A549 (cell line): ENCODE data around the gene FOLR1. TPM values are rescaled to one million over a fixed set of nuclear protein-coding genes. Genes with fewer than 3 reads are reported as not detected.

ENCODE experiments used
- ATAC-seq, 2 experiments: fragments of 200-7000 bp in 1 of 2; fragments of >200 bp in 1 of 2; cut with Nextera tagmentation in 1 of 2; cut with Tn5 transposase in 1 of 2; 3 replicates each; pipeline versions ENCODE4 v1.8.0 to v1.9.1; 2018 to 2020; ENCODE audit warnings: mild to moderate bottlenecking in 1 of 2, moderate library complexity in 1 of 2
- CTCF ChIA-PET: fragments of 300-600 bp; sonication (Branson Sonifier 250); formaldehyde crosslinking; extraction: SDS; loops from one replicate; lab custom pipeline; 2021; ENCODE audit warnings: antibody characterized with exemption, inconsistent platforms; lab: Yijun Ruan, JAX
- POLR2A ChIA-PET: fragments of 350-600 bp; formaldehyde crosslinking; extraction: SDS; loops from one replicate; lab custom pipeline; 2021; ENCODE audit warnings: antibody characterized with exemption, inconsistent platforms; lab: Yijun Ruan, JAX
- DNase-seq, 2 experiments: peaks; one replicate each; pipeline versions ENCODE4 v3.0.0 to v3.0.0-alpha.2; 2011 to 2016; ENCODE audit warnings: low read depth in 1 of 2, low spot score in 1 of 2
- FAIRE-seq: peaks from 2 replicates; lab custom pipeline; 2011; peaks lifted over from hg19 to GRCh38; lab: Jason Lieb, UNC
- H3K27ac ChIP-seq, 2 experiments: fragments of >200 bp; sonication (Bioruptor Twin); formaldehyde crosslinking; 3 replicates each; pipeline ENCODE4 v1.5.1; 2016 to 2017
- H3K4me1 ChIP-seq: fragments of >200 bp; sonication (Bioruptor Twin); formaldehyde crosslinking; 3 replicates; pipeline ENCODE4 v1.6.1; 2016
- H3K4me2 ChIP-seq: fragments of >200 bp; sonication (Bioruptor Twin); formaldehyde crosslinking; 3 replicates; pipeline ENCODE4 v1.6.1; 2016
- H3K4me3 ChIP-seq: fragments of >200 bp; sonication (Bioruptor Twin); formaldehyde crosslinking; 3 replicates; pipeline ENCODE4 v1.5.1; 2016
- H3K9me3 ChIP-seq: fragments of >200 bp; sonication (Bioruptor Twin); formaldehyde crosslinking; 3 replicates; pipeline ENCODE4 v1.6.1; 2016
- CBX2 ChIP-seq: fragments of 200-600 bp; sonication (generic); IDR thresholded peaks from 2 replicates; pipeline ENCODE4 v1.6.1; 2016; ENCODE audit warnings: low read depth, mild to moderate bottlenecking, borderline replicate concordance
- CEBPB ChIP-seq, 2 experiments: fragments of >200 bp in 1 of 2; sonication (Bioruptor Twin) in 1 of 2; formaldehyde crosslinking in 1 of 2; IDR thresholded peaks; 2 replicates each; pipeline ENCODE4 v1.6.1; 2012 to 2016
- CHD2 ChIP-seq: fragments of 150-350 bp; IDR thresholded peaks from 2 replicates; pipeline ENCODE4 v1.6.1; 2014; ENCODE audit warnings: low read length; ENCODE audit not compliant: partially characterized antibody
- EP300 ChIP-seq, 2 experiments: fragments of >200 bp; sonication (Bioruptor Twin); formaldehyde crosslinking; IDR thresholded peaks; 2 replicates in 1 of 2; 3 replicates in 1 of 2; pipeline ENCODE4 v1.6.1; 2016 to 2017
- FOSB ChIP-seq: fragments of 250-450 bp; sonication (Bioruptor Pico); IDR thresholded peaks from 2 replicates; pipeline ENCODE4 v1.5.0; 2020; ENCODE audit warnings: mild to moderate bottlenecking, moderate library complexity
- FOXS1 ChIP-seq: fragments of 250-450 bp; sonication (Bioruptor Pico); IDR thresholded peaks from 2 replicates; pipeline ENCODE4 v1.5.0; 2020; ENCODE audit warnings: mild to moderate bottlenecking, moderate library complexity
- HDAC2 ChIP-seq: fragments of 200-600 bp; sonication (generic); IDR thresholded peaks from 2 replicates; pipeline ENCODE4 v1.6.1; 2016
- HMGXB4 ChIP-seq: fragments of 250-450 bp; sonication (Bioruptor Pico); IDR thresholded peaks from 2 replicates; pipeline ENCODE4 v1.5.0; 2021; ENCODE audit warnings: mild to moderate bottlenecking, moderate library complexity, borderline replicate concordance
- JUNB ChIP-seq: fragments of >200 bp; sonication (Bioruptor Twin); formaldehyde crosslinking; IDR thresholded peaks from 2 replicates; pipeline ENCODE4 v1.6.1; 2016
- KDM5A ChIP-seq: fragments of 200-600 bp; sonication (generic); IDR thresholded peaks from 2 replicates; pipeline ENCODE4 v1.6.1; 2016; ENCODE audit warnings: antibody characterized with exemption, mild to moderate bottlenecking
- MAFK ChIP-seq: fragments of 450-650 bp; IDR thresholded peaks from 2 replicates; pipeline ENCODE4 v1.6.1; 2014; ENCODE audit not compliant: partially characterized antibody
- MAX ChIP-seq: IDR thresholded peaks from 2 replicates; pipeline ENCODE4 v1.6.1; 2012
- NFE2L2 ChIP-seq: fragments of 150-350 bp; conservative IDR thresholded peaks from 2 replicates; pipeline ENCODE4 v1.6.1; 2014; ENCODE audit warnings: low read length
- NPAS2 ChIP-seq: fragments of 250-450 bp; sonication (Bioruptor Pico); IDR thresholded peaks from 2 replicates; pipeline ENCODE4 v1.8.0; 2022; ENCODE audit warnings: mild to moderate bottlenecking, moderate library complexity, borderline replicate concordance
- POLR2AphosphoS2 ChIP-seq: conservative IDR thresholded peaks from 2 replicates; pipeline ENCODE4 v1.6.1; 2012; ENCODE audit warnings: low read length, improper control_type of control experiment, inconsistent platforms
- RAD21 ChIP-seq, 2 experiments: fragments of >200 bp in 1 of 2; sonication (Bioruptor Twin) in 1 of 2; formaldehyde crosslinking in 1 of 2; IDR thresholded peaks in 1 of 2; conservative IDR thresholded peaks in 1 of 2; 2 replicates in 1 of 2; 3 replicates in 1 of 2; pipeline ENCODE4 v1.6.1; 2012 to 2018; ENCODE audit warnings: inconsistent platforms in 1 of 2
- RCOR1 ChIP-seq: fragments of 150-350 bp; IDR thresholded peaks from 2 replicates; pipeline ENCODE4 v1.6.1; 2014; ENCODE audit warnings: antibody characterized with exemption, low read length, low read depth
- RNF2 ChIP-seq: fragments of 200-600 bp; sonication (generic); IDR thresholded peaks from 2 replicates; pipeline ENCODE4 v1.6.1; 2016; ENCODE audit warnings: low read depth, mild to moderate bottlenecking, antibody characterized with exemption, moderate library complexity, borderline replicate concordance
- SREBF2 ChIP-seq: fragments of 450-650 bp; IDR thresholded peaks from 2 replicates; pipeline ENCODE4 v1.6.1; 2014; ENCODE audit warnings: mild to moderate bottlenecking, moderate library complexity
- ZFP36 ChIP-seq: fragments of 450-650 bp; IDR thresholded peaks from 2 replicates; pipeline ENCODE4 v1.6.1; 2014; ENCODE audit warnings: borderline replicate concordance; ENCODE audit not compliant: partially characterized antibody
- WGBS: methylation state at CpG from one replicate; pipeline ENCODE4 v1.1.6; 2017; ENCODE audit errors: missing lambda C conversion rate; 5-methylcytosine and 5-hydroxymethylcytosine counted together
- polyA plus RNA-seq, 4 experiments: library from polyadenylated mRNA; depleted of rRNA in 3 of 4; stranded (reverse); fragments of >200 nt; fragmentation: RNase III in 1 of 4; extraction: RNeasy Plus Mini Kit Qiagen cat#74134 plus additional on column Dnase treatment in 1 of 4; gene quantifications; 2 replicates in 3 of 4; 3 replicates in 1 of 4; pipeline ENCODE4 v1.2.3, GENCODE V29; 2011 to 2017
- TF ChIP-seq, protein P1 (sequence below): fragments of 250-450 bp; sonication (Bioruptor Pico); IDR thresholded peaks from 2 replicates; pipeline ENCODE4 v1.5.0; 2020; ENCODE audit warnings: low read depth, mild to moderate bottlenecking, moderate library complexity
- TF ChIP-seq, protein P2 (sequence below): fragments of >200 bp; sonication (Bioruptor Twin); formaldehyde crosslinking; IDR thresholded peaks from 3 replicates; pipeline ENCODE4 v1.5.1; 2016

FOLR1 gene
- polyA plus RNA-seq, 2 of the 4 experiments (the other 2 are of a cell fraction) = 0.08 to 0.22 TPM

GRCh38 chr11:72229925-72230763 lies 38.2 kb downstream of the FOLR1 start (continued):
- no peak for TF ChIP-seq FOSB
- TF ChIP-seq RNF2 = no peak
- TF ChIP-seq EP300 (IDR thresholded peaks at IDR 0.05) = no peak
- TF ChIP-seq FOXS1 (CRISPR knock-in tag) = no peak

DNA sequence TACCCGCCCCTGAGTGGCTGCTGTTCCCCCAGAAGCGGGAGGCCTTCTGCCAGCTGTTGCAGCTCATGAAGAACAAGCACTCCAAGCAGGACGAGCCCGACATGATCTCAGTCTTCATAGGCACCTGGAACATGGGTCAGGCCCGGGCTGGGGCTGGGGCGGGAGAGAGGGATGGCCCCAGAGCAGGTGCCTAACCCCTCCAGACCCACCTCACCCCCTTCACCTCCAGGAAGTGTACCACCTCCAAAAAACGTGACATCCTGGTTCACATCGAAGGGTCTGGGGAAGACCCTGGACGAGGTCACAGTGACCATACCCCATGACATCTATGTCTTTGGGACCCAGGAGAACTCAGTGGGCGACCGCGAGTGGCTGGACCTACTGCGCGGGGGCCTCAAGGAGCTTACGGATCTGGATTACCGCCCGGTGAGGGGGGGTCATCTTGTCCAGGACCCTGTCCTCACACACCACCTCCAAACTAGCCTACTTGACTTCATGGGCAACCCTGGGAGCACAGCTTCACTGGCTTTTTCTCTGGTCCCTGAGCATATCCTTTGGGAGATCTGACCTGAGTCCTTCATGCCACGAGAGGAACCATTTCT lies 38.9 kb downstream of the FOLR1 start:
- Histone ChIP-seq H3K27ac (no peak overlapping the region), H3K4me2 (no peak overlapping the region), H3K4me1 (peaks cover 14% of the 10 kb centered on the region), H3K9me3 (no peaks in the 10 kb centered on the region), H3K4me3 (no peak overlapping the region)
- CTCF ChIA-PET = interaction anchor here (0.6 kb wide), 1 partner anchor 47 kb away, joined by 3 read pairs; no protein-coding TSS in a partner anchor
- no peak for ATAC-seq
- no peak for DNase-seq
- POLR2A ChIA-PET = no interaction called here
- FAIRE-seq = no peak
- TF ChIP-seq CHD2 (no peak), CBX2 (no peak)
- TF ChIP-seq, protein P1, sequence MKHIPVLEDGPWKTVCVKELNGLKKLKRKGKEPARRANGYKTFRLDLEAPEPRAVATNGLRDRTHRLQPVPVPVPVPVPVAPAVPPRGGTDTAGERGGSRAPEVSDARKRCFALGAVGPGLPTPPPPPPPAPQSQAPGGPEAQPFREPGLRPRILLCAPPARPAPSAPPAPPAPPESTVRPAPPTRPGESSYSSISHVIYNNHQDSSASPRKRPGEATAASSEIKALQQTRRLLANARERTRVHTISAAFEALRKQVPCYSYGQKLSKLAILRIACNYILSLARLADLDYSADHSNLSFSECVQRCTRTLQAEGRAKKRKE (CRISPR knock-in tag) = no peak
- 92% methylated on average over 9 of the region's 18 CpGs for WGBS

DNA sequence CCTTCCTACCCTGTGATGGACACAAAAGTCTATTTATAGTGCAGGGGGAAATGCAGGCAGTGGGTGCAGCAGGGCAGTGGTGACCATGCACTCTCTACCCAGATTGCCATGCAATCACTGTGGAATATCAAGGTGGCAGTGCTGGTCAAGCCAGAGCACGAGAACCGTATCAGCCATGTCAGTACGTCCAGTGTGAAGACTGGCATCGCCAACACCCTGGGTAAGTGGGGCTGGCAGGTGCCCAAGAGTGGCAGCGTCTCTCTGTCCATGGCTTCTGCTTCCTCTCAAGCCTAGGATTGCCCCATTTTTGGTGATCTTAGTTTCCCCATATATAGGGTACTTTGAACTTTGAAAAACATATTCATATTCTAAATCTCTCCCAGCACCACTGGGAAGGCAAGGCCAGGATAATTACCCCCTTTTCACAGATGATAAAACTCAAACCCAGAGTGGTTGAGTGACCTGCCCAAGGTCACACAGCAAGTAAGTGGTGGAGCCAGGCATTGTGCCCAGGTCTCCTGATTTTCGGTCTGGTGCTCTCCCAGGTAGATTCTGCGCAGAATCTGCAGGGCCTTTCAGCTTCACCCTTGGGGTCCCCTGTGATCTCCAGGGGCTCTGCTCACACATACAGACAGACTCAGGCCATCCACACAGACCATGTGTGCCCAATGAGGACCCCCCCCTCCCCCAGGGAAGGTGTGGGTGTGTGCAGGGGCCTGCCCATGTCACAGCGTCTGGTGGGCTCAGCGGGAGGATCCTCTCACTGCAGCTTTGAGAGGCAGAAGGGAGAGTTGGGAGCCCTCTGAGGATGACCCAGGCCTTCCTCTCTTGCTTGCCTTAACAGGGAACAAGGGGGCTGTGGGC lies 39.7 kb downstream of the FOLR1 start:
- no peak overlapping the region for H3K27ac ChIP-seq
- no peaks in the 10 kb centered on the region for H3K9me3 ChIP-seq
- no peak overlapping the region for H3K4me2 ChIP-seq
- no peak overlapping the region for H3K4me3 ChIP-seq
- no peak for ATAC-seq
- TF ChIP-seq MAX = no peak
- TF ChIP-seq ZFP36 = peak; percentile 42
- TF ChIP-seq, all 56 proteins: peak for 1
- DNase-seq (no peak), FAIRE-seq (no peak)
- ChIA-PET POLR2A (no interaction called here), CTCF (interaction anchor here (0.6 to 1.3 kb wide), 2 partner anchors 46 to 200 kb away, joined by 3 read pairs; no protein-coding TSS in a partner anchor)
- 87% methylated on average over 8 of the region's 9 CpGs for WGBS
- H3K4me1 ChIP-seq = peaks cover 8% of the 10 kb centered on the region; the same call in 2 of the 3 replicates

- Histone ChIP-seq H3K4me2 (no peak overlapping the region), H3K27ac (no peak overlapping the region), H3K9me3 (no peaks in the 10 kb centered on the region), H3K4me3 (no peak overlapping the region), H3K4me1 (peaks cover 3% of the 10 kb centered on the region; the same call in 2 of the 3 replicates)
- ChIA-PET POLR2A (no interaction called here), CTCF (interaction anchor here (0.6 to 1.3 kb wide), 3 partner anchors 182 to 434 kb away, joined by 3 to 4 read pairs (median 3); no protein-coding TSS in a partner anchor)
- 96% methylated on average over 18 of the region's 18 CpGs for WGBS
- no peak for ATAC-seq
- DNase-seq = no peak
- FAIRE-seq = no peak
- TF ChIP-seq NFE2L2 (no peak), HMGXB4 (CRISPR knock-in tag) (no peak), JUNB (no peak), NPAS2 (CRISPR knock-in tag) (no peak), RAD21 (conservative IDR thresholded peaks at IDR 0.05 in 1 of 2, IDR thresholded peaks at IDR 0.05 in 1 of 2) (no peak), MAFK (no peak), SREBF2 (no peak), KDM5A (no peak), FOXS1 (CRISPR knock-in tag) (no peak), CEBPB (IDR thresholded peaks at IDR 0.05) (no peak), RCOR1 (no peak), HDAC2 (no peak), FOSB (no peak), POLR2AphosphoS2 (no peak)
- TF ChIP-seq, protein P2, sequence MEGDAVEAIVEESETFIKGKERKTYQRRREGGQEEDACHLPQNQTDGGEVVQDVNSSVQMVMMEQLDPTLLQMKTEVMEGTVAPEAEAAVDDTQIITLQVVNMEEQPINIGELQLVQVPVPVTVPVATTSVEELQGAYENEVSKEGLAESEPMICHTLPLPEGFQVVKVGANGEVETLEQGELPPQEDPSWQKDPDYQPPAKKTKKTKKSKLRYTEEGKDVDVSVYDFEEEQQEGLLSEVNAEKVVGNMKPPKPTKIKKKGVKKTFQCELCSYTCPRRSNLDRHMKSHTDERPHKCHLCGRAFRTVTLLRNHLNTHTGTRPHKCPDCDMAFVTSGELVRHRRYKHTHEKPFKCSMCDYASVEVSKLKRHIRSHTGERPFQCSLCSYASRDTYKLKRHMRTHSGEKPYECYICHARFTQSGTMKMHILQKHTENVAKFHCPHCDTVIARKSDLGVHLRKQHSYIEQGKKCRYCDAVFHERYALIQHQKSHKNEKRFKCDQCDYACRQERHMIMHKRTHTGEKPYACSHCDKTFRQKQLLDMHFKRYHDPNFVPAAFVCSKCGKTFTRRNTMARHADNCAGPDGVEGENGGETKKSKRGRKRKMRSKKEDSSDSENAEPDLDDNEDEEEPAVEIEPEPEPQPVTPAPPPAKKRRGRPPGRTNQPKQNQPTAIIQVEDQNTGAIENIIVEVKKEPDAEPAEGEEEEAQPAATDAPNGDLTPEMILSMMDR = no peak
Observed at GRCh38 chr11:72232260-72233055, 40.5 kb downstream of the FOLR1 start.
